ENCODE data around the gene GFI1B. TPM values are rescaled to one million over a fixed set of nuclear protein-coding genes. Genes with fewer than 3 reads are reported as not detected.
"Not testable (repeated sequence)": the region's sequence is repeated elsewhere in the genome, so short reads cannot be mapped to it uniquely, and the experiment has no call there.

GFI1B gene
- total RNA-seq, 1 donor from 2014 or later: not detected

GRCh38 chr9:132986640-132987620, 8.4 kb downstream of the GFI1B start:
- no peak for DNase-seq
- no peak overlapping the region for H3K4me3 Mint-ChIP-seq (ENCODE audit: unreplicated experiment)
- H3K27ac Mint-ChIP-seq (ENCODE audit: unreplicated experiment): no peak overlapping the region
- H3K36me3 Mint-ChIP-seq (ENCODE audit: unreplicated experiment): peaks cover 9% of the 10 kb centered on the region
- peaks cover 2% of the 10 kb centered on the region for H3K9me3 Mint-ChIP-seq (ENCODE audit: unreplicated experiment)
- TF ChIP-seq CTCF (IDR thresholded peaks at IDR 0.05; ENCODE audit: partially characterized antibody, unreplicated experiment): no peak
- H3K27me3 Mint-ChIP-seq (ENCODE audit: unreplicated experiment): no peaks in the 10 kb centered on the region
- H3K4me1 Mint-ChIP-seq (ENCODE audit: low read depth, unreplicated experiment): peaks cover 2% of the 10 kb centered on the region

- Mint-ChIP-seq H3K27me3 (ENCODE audit: unreplicated experiment) (no peaks in the 10 kb centered on the region), H3K27ac (ENCODE audit: unreplicated experiment) (no peak overlapping the region), H3K4me1 (ENCODE audit: low read depth, unreplicated experiment) (peaks cover 2% of the 10 kb centered on the region), H3K9me3 (ENCODE audit: unreplicated experiment) (peaks cover 5% of the 10 kb centered on the region), H3K36me3 (ENCODE audit: unreplicated experiment) (peaks cover 9% of the 10 kb centered on the region), H3K4me3 (ENCODE audit: unreplicated experiment) (no peak overlapping the region)
- no peak for TF ChIP-seq CTCF (IDR thresholded peaks at IDR 0.05; ENCODE audit: partially characterized antibody, unreplicated experiment)
- DNase-seq: no peak
Observed at GRCh38 chr9:132988244-132989013, 9.9 kb downstream of the GFI1B start.

- no peak overlapping the region for H3K4me3 Mint-ChIP-seq (ENCODE audit: unreplicated experiment)
- no peak for DNase-seq
- H3K9me3 Mint-ChIP-seq (ENCODE audit: unreplicated experiment): peaks cover 5% of the 10 kb centered on the region
- TF ChIP-seq CTCF (IDR thresholded peaks at IDR 0.05; ENCODE audit: partially characterized antibody, unreplicated experiment): no peak
- peaks cover 2% of the 10 kb centered on the region for H3K4me1 Mint-ChIP-seq (ENCODE audit: low read depth, unreplicated experiment)
- no peaks in the 10 kb centered on the region for H3K27me3 Mint-ChIP-seq (ENCODE audit: unreplicated experiment)
- H3K27ac Mint-ChIP-seq (ENCODE audit: unreplicated experiment): no peak overlapping the region
- peaks cover 9% of the 10 kb centered on the region for H3K36me3 Mint-ChIP-seq (ENCODE audit: unreplicated experiment)
Observed at GRCh38 chr9:132989014-132989310, 10.5 kb downstream of the GFI1B start.

GRCh38 chr9:132989414-132989996, 11.0 kb downstream of the GFI1B start:
- Mint-ChIP-seq H3K27me3 (ENCODE audit: unreplicated experiment) (no peaks in the 10 kb centered on the region), H3K4me3 (ENCODE audit: unreplicated experiment) (no peak overlapping the region), H3K27ac (ENCODE audit: unreplicated experiment) (no peak overlapping the region), H3K9me3 (ENCODE audit: unreplicated experiment) (peaks cover 5% of the 10 kb centered on the region), H3K36me3 (ENCODE audit: unreplicated experiment) (peaks cover 9% of the 10 kb centered on the region), H3K4me1 (ENCODE audit: low read depth, unreplicated experiment) (peaks cover 2% of the 10 kb centered on the region)
- TF ChIP-seq CTCF (IDR thresholded peaks at IDR 0.05; ENCODE audit: partially characterized antibody, unreplicated experiment): no peak
- no peak for DNase-seq

GRCh38 chr9:132989998-132990557, 11.6 kb downstream of the GFI1B start:
- H3K4me1 Mint-ChIP-seq (ENCODE audit: low read depth, unreplicated experiment); H3K36me3 Mint-ChIP-seq (ENCODE audit: unreplicated experiment); H3K27me3 Mint-ChIP-seq (ENCODE audit: unreplicated experiment); H3K27ac Mint-ChIP-seq (ENCODE audit: unreplicated experiment); H3K4me3 Mint-ChIP-seq (ENCODE audit: unreplicated experiment); DNase-seq; H3K9me3 Mint-ChIP-seq (ENCODE audit: unreplicated experiment): not testable (repeated sequence)
